Stimulated activated CD4-positive, alpha-beta T cell treated with anti-CD3 and anti-CD28 coated beads, TNF-alpha, amount 100 ng/mL, for 4 hours (primary cell): ENCODE measurements around the gene IRS2.

ENCODE experiments used
- DNase-seq, 3 experiments: peaks; one replicate each; pipeline ENCODE4 v3.0.0-alpha.2; 2020; ENCODE audit warnings: low read depth in 3 of 3

The IRS2 gene

DNA sequence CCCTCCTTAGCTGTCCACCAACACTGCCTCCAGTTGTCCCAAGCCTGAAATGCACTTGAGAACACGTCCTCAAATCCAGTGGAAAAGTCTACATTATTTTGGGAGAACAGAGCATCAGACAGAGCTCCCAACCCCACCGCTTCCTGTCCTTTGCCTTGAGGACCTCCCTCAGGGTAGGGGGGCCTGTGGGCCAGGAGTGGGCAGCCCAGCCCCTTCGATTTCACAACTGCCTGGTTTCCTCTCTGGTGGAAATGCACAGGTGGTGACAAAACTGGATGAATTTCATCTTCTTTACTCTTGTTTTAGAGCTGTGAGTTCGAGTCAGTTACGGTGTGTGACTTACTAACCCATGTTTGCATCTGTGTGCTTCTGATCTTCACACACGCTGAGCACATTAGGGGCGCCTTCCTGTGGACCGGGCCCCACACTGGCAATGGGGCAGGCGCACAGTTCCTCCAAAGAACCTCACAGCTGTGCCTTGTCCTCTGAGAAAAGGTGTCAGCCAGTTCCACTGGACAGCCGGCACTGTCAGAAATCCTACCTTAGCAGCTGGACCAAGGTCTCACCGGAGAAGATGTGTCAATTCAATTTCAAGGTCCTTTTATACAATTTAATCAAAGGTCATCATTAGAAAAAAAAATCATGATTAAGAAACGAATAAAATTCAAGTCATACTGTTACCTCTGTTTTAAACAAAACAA lies 80.2 kb downstream of the IRS2 start:
- no peak for DNase-seq

GRCh38 chr13:109704771-109705635 lies 81.4 kb downstream of the IRS2 start:
- no peak for DNase-seq

DNA sequence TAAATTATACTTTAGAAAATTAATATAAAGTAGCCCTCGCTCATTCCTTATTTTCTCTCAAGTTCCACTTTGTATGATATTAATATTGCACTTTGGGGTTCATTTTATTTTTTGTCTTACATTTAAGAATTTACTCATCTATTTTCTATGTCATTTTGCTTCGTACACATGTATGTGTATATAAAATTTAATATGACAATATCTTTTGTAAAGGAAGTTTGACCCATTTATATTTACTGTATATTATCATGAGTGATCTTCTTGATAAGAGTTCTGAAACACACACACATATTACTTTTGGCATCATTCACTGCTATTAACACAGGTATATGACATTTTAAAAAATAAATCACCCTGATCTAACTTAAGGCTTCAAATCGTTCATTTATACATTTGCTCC lies 83.1 kb downstream of the IRS2 start:
- no peak for DNase-seq
